IMR-90 (cell line): Measurements from ENCODE around the gene ENDOV. TPM values are rescaled to one million over a fixed set of nuclear protein-coding genes. Genes with fewer than 3 reads are reported as not detected.

Experiments
- ATAC-seq: fragments of 200-7000 bp; cut with Tn5 transposase; 2 replicates; pipeline ENCODE4 v1.9.1; 2020; ENCODE audit warnings: low read depth, mild to moderate bottlenecking, moderate library complexity
- BruUV-seq: library from RNA; stranded (reverse); fragments of 400-500 nt; replicated peaks from 2 replicates; lab custom pipeline; 2021; lab: Mats Ljungman, UMichigan
- CTCF ChIA-PET: fragments of 300-600 bp; formaldehyde crosslinking; extraction: SDS; loops from one replicate; lab custom pipeline; 2021; ENCODE audit warnings: antibody characterized with exemption; lab: Yijun Ruan, JAX
- POLR2A ChIA-PET: fragments of 300-600 bp; sonication (Branson Sonifier 250); formaldehyde crosslinking; loops from one replicate; lab custom pipeline; 2022; ENCODE audit warnings: antibody characterized with exemption; ENCODE audit not compliant: unreplicated experiment; lab: Charles Lee
- DNase-seq: peaks from one replicate; pipeline ENCODE4 v3.0.0; 2013
- H2AFZ ChIP-seq: replicated peaks from 2 replicates; pipeline ENCODE3; 2013; ENCODE audit warnings: low read length, mild to moderate bottlenecking; ENCODE audit not compliant: poor library complexity
- H2AK5ac ChIP-seq: 2 replicates; pipeline ENCODE4 v1.6.1; 2013; ENCODE audit warnings: low read depth, low read length, inconsistent platforms
- H2AK9ac ChIP-seq: replicated peaks from 2 replicates; pipeline ENCODE3; 2013; ENCODE audit warnings: mild to moderate bottlenecking, low read depth, low read length, moderate library complexity; ENCODE audit not compliant: poor library complexity
- H2BK120ac ChIP-seq: 2 replicates; pipeline ENCODE4 v1.6.1; 2013; ENCODE audit warnings: low read depth, low read length, inconsistent platforms
- H2BK15ac ChIP-seq: 3 replicates; pipeline ENCODE4 v1.6.1; 2013; ENCODE audit warnings: low read depth, low read length, inconsistent platforms
- H2BK20ac ChIP-seq: 2 replicates; pipeline ENCODE4 v1.6.1; 2013; ENCODE audit warnings: low read depth, mild to moderate bottlenecking, inconsistent platforms, low read length, moderate library complexity
- H2BK5ac ChIP-seq: 2 replicates; pipeline ENCODE4 v1.6.1; 2013; ENCODE audit warnings: mild to moderate bottlenecking, low read depth, low read length, inconsistent platforms; ENCODE audit not compliant: poor library complexity, severe bottlenecking
- H3K14ac ChIP-seq: replicated peaks from 2 replicates; pipeline ENCODE4 v1.6.1; 2013; ENCODE audit warnings: low read depth, low read length, inconsistent platforms
- H3K18ac ChIP-seq: 2 replicates; pipeline ENCODE4 v1.6.1; 2013; ENCODE audit warnings: low read depth, low read length, control low read depth
- H3K23ac ChIP-seq: 2 replicates; pipeline ENCODE4 v1.6.1; 2013; ENCODE audit warnings: low read depth, low read length, inconsistent platforms
- H3K27ac ChIP-seq: 2 replicates; pipeline ENCODE4 v1.5.1; 2013; ENCODE audit warnings: mild to moderate bottlenecking, control low read depth, low read length; ENCODE audit not compliant: insufficient read depth
- H3K27me3 ChIP-seq: 2 replicates; pipeline ENCODE4 v1.6.1; 2013; ENCODE audit warnings: low read length; ENCODE audit not compliant: control insufficient read depth, insufficient read depth
- H3K36me3 ChIP-seq: 2 replicates; pipeline ENCODE4 v1.6.1; 2013; ENCODE audit warnings: low read length, mixed read lengths; ENCODE audit not compliant: control insufficient read depth, insufficient read depth
- H3K4ac ChIP-seq: 2 replicates; pipeline ENCODE4 v1.6.1; 2013; ENCODE audit warnings: low read depth, low read length, inconsistent platforms
- H3K4me1 ChIP-seq: 2 replicates; pipeline ENCODE4 v1.6.1; 2013; ENCODE audit warnings: low read length, mixed read lengths; ENCODE audit not compliant: control insufficient read depth, insufficient read depth
- H3K4me2 ChIP-seq: 2 replicates; pipeline ENCODE4 v1.6.1; 2013; ENCODE audit warnings: low read depth, mild to moderate bottlenecking, control low read depth, low read length, moderate library complexity
- H3K4me3 ChIP-seq: 2 replicates; pipeline ENCODE4 v1.5.1; 2013; ENCODE audit warnings: low read depth, mild to moderate bottlenecking, control low read depth, low read length, moderate library complexity; ENCODE audit not compliant: insufficient read depth
- H3K56ac ChIP-seq: 2 replicates; pipeline ENCODE4 v1.6.1; 2013; ENCODE audit warnings: low read length, inconsistent platforms; ENCODE audit not compliant: insufficient read depth; ENCODE audit errors: extremely low read depth
- H3K79me1 ChIP-seq, 2 experiments: 2 replicates each; pipeline ENCODE4 v1.6.1; 2013; ENCODE audit warnings: low read length in 2 of 2, inconsistent platforms in 1 of 2, low read depth in 1 of 2
- H3K9ac ChIP-seq: 2 replicates; pipeline ENCODE4 v1.6.1; 2013; ENCODE audit warnings: low read depth, low read length, control low read depth
- H3K9me1 ChIP-seq: 2 replicates; pipeline ENCODE4 v1.6.1; 2013; ENCODE audit warnings: low read length, inconsistent platforms; ENCODE audit not compliant: insufficient read depth
- H3K9me3 ChIP-seq: 2 replicates; pipeline ENCODE4 v1.6.1; 2013; ENCODE audit warnings: low read length; ENCODE audit not compliant: control insufficient read depth, insufficient read depth
- H4K20me1 ChIP-seq: 2 replicates; pipeline ENCODE4 v1.6.1; 2013; ENCODE audit warnings: low read length, inconsistent platforms; ENCODE audit not compliant: insufficient read depth
- H4K5ac ChIP-seq: 2 replicates; pipeline ENCODE4 v1.6.1; 2013; ENCODE audit warnings: mild to moderate bottlenecking, low read depth, low read length, control low read depth
- H4K8ac ChIP-seq, 2 experiments: 2 replicates each; pipeline ENCODE4 v1.6.1; 2013; ENCODE audit warnings: low read depth in 2 of 2, low read length in 2 of 2, control low read depth in 1 of 2, inconsistent platforms in 1 of 2
- H4K91ac ChIP-seq: 2 replicates; pipeline ENCODE4 v1.6.1; 2013; ENCODE audit warnings: low read depth, low read length, inconsistent platforms; ENCODE audit not compliant: insufficient read depth
- BHLHE40 ChIP-seq: fragments of 150-350 bp; IDR thresholded peaks from 2 replicates; pipeline ENCODE4 v1.6.1; 2016; ENCODE audit warnings: mild to moderate bottlenecking, low read depth, low read length
- CEBPB ChIP-seq: IDR thresholded peaks from 2 replicates; pipeline ENCODE4 v1.6.1; 2012; ENCODE audit warnings: low read depth, low read length, improper control_type of control experiment
- CTCF ChIP-seq: conservative IDR thresholded peaks from 2 replicates; pipeline ENCODE4 v1.5.1; 2012; ENCODE audit warnings: mild to moderate bottlenecking, low read depth, low read length, improper control_type of control experiment
- NFE2L2 ChIP-seq: fragments of 150-350 bp; IDR thresholded peaks from 2 replicates; pipeline ENCODE4 v1.6.1; 2016; ENCODE audit warnings: low read depth, mild to moderate bottlenecking, low read length
- RCOR1 ChIP-seq: IDR thresholded peaks from 2 replicates; pipeline ENCODE4 v1.6.1; 2012; ENCODE audit warnings: mild to moderate bottlenecking, low read length, improper control_type of control experiment; ENCODE audit not compliant: insufficient replicate concordance
- WGBS, 2 experiments: methylation state at CpG; one replicate each; pipeline versions ENCODE4 v1.1.5 to v1.1.7; 2013; ENCODE audit warnings: missing lambda C conversion rate in 2 of 2; ENCODE audit not compliant: insufficient read length in 1 of 2; ENCODE audit errors: extremely low coverage in 2 of 2; 5-methylcytosine and 5-hydroxymethylcytosine counted together
- dilution Hi-C: fragments of 300-500 bp; cut with HindIII; formaldehyde crosslinking; loops from one replicate; pipeline ENCODE4 v1.14.3; 2018; ENCODE audit warnings: low sequenced_read_pairs; ENCODE audit not compliant: unreplicated experiment
- in situ Hi-C: fragments of 300-500 bp; cut with MboI; formaldehyde crosslinking; loops from 3 replicates; pipeline ENCODE4 v1.14.3; 2019; ENCODE audit warnings: low sequenced_read_pairs, inconsistent platforms, mixed read lengths
- intact Hi-C: fragments of 100-400 bp; cut with micrococcal nuclease; formaldehyde crosslinking; loops from 2 replicates; pipeline ENCODE4 v1.10.0; 2022
- polyA plus RNA-seq, 3 experiments: library from polyadenylated mRNA; depleted of rRNA; stranded (reverse); fragments of >200 nt; gene quantifications; 2 replicates each; pipeline ENCODE4 v1.2.3, GENCODE V29; 2012; ENCODE audit warnings: low replicate concordance in 1 of 3
- total RNA-seq: library from RNA; depleted of rRNA; stranded (reverse); fragments of >200 nt; gene quantifications from 2 replicates; pipeline ENCODE4 v1.2.3, GENCODE V29; 2012

The ENDOV gene
- total and polyA plus RNA-seq, 2 of the 4 experiments (the other 2 are of a cell fraction), result 15.1 to 30.3 TPM

DNA sequence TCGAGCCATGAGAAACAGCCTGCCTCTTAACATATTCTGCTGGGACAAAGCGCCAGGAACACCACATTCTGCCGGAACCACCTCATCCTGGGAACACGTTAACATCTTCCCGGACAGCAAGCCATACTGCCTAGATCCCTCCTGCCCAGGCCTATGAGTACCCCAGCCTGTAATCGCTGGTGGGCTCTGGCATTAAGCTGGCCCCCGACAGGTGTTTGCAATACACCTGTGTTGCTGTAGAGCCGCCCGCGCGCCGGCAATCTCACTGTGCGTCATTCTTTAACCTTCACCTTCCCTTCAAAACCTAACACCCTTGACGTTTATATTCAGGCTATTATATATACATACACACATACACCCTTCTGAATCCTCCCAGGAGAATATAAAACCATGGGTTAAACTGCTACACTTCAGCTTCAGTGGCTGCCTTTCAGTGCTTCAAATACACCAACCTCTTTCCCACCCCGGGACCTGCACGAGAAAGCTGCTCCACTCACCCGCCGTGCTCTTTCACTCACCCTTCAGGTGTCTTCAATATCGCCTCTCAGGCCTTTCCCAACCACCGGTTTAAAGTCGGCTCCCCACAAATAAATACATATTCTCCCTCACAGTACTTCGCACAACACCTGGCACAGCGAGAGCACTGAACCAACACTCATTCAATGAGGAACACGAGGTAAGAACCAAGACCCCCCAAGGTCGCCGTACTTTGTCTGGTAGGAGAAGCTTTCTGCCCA is 1.0 kb upstream of the ENDOV start:
- Histone ChIP-seq H2BK120ac (no peak overlapping the region), H2BK20ac (no peak overlapping the region), H3K27ac (no peak overlapping the region), H2AFZ (peak overlapping the region; percentile 99), H4K5ac (no peak overlapping the region), H3K14ac (no peak overlapping the region), H4K8ac (no peak overlapping the region), H3K4me3 (peak overlapping the region; percentile 77), H4K91ac (no peak overlapping the region), H3K4me2 (peak overlapping the region; percentile 95), H2BK5ac (no peak overlapping the region), H2AK9ac (peak overlapping the region; percentile 16), H4K20me1 (peaks cover 20% of the 10 kb centered on the region), H3K18ac (no peak overlapping the region), H3K23ac (no peak overlapping the region), H2AK5ac (no peak overlapping the region), H3K9me3 (no peaks in the 10 kb centered on the region), H3K9me1 (peaks cover 18% of the 10 kb centered on the region), H3K79me1 (peaks cover 24 to 44% of the 10 kb centered on the region in 2 experiments), H3K27me3 (no peaks in the 10 kb centered on the region; the same call in 1 of the 2 replicates), H3K56ac (no peak overlapping the region), H2BK15ac (no peak overlapping the region), H3K4ac (no peak overlapping the region), H3K4me1 (peaks cover 7% of the 10 kb centered on the region), H3K9ac (peak overlapping the region; percentile 70), H3K36me3 (peaks cover 14% of the 10 kb centered on the region)
- ChIA-PET CTCF (interaction anchor here (1.1 kb wide), 1 partner anchor 13 kb away, joined by 3 read pairs; no protein-coding TSS in a partner anchor), POLR2A (no interaction called here)
- no peak for ATAC-seq
- BruUV-seq, result no TSS peak
- TF ChIP-seq BHLHE40 (no peak), RCOR1 (no peak), CEBPB (no peak), CTCF (0 out of 2 replicates have a peak, but pooled peaks have one; percentile 3), NFE2L2 (no peak)
- no peak for DNase-seq
- in situ Hi-C loops (no loop called here), intact Hi-C loops (no loop called here), dilution Hi-C loops (no loop called here)
- 57% methylated on average over 17 of the region's 26 CpGs; no CpG with 5 or more reads in 1 of the 2 experiments for WGBS, 2 experiments
